Pancreas (tissue), 10 donors: ENCODE measurements around the gene CTNNA2. TPM values are rescaled to one million over a fixed set of nuclear protein-coding genes. Genes with fewer than 3 reads are reported as not detected.
"Not testable (repeated sequence)": the region's sequence is repeated elsewhere in the genome, so short reads cannot be mapped to it uniquely, and the experiment has no call there.

ENCODE experiments used
- ATAC-seq, 4 donors: fragments of 200-7000 bp; cut with Tn5 transposase; one replicate each; pipeline versions ENCODE4 v1.8.0 to v1.9.1; 2020; ENCODE audit warnings: mild to moderate bottlenecking in 4 of 4, moderate library complexity in 4 of 4
- DNase-seq, 6 donors: peaks; one replicate each; pipeline ENCODE4 v3.0.0-alpha.2; 2020
- FAIRE-seq: peaks from 2 replicates; lab custom pipeline; 2012; peaks lifted over from hg19 to GRCh38; lab: Jason Lieb, UNC
- H3K27ac ChIP-seq, 4 donors: fragments of 200-600 bp; sonication (generic); 1 replicate in 3 of 4; 2 replicates in 1 of 4; pipeline versions ENCODE4 v1.5.0 to v1.8.0; 2020
- H3K27me3 ChIP-seq, 4 donors: fragments of 200-600 bp; one replicate each; pipeline ENCODE4 v1.8.0; 2021
- H3K36me3 ChIP-seq, 3 donors: fragments of 200-600 bp; sonication (generic) in 1 of 3; one replicate each; pipeline versions ENCODE4 v1.5.0 to v1.8.0; 2020 to 2021
- H3K4me1 ChIP-seq, 3 donors: fragments of 200-600 bp; one replicate each; pipeline ENCODE4 v1.8.0; 2021
- H3K4me3 ChIP-seq, 4 donors: fragments of 200-600 bp; sonication (generic) in 2 of 4; one replicate each; pipeline versions ENCODE4 v1.5.0 to v1.8.0; 2020 to 2021
- H3K9me3 ChIP-seq, 4 donors: fragments of 200-600 bp; one replicate each; pipeline ENCODE4 v1.8.0; 2021
- WGBS, 2 donors: extraction: QIAGEN DNeasy Blood & Tissue Kit; methylation state at CpG; one replicate each; pipeline ENCODE4 v1.1.7; 2013; 5-methylcytosine and 5-hydroxymethylcytosine counted together
- intact Hi-C, 3 donors: fragments of 100-400 bp; cut with DNase I; formaldehyde crosslinking; loops; one replicate each; pipeline versions ENCODE4 v1.11.1 to v1.14.2; 2022
- polyA plus RNA-seq, 2 donors: library from polyadenylated mRNA; stranded (reverse); fragments of 200-250 nt; gene quantifications; one replicate each; pipeline ENCODE4 v1.2.3, GENCODE V29; 2013
- total RNA-seq, 6 donors: library from RNA; stranded (reverse); fragmentation: NEBNext Ultra II Directional in 4 of 6; extraction: Animal tissue kit (Norgen Biotek cat#: 25700) in 4 of 6; gene quantifications; one replicate each; pipeline versions ENCODE4 v1.2.1 to v1.2.4, GENCODE V29; 2021 to 2023
- TF ChIP-seq, protein P1 (sequence below), 4 donors: fragments of 200-600 bp; sonication (generic) in 3 of 4; IDR thresholded peaks; one replicate each; pipeline versions ENCODE4 v1.5.0 to v1.8.0; 2021; ENCODE audit warnings: antibody characterized with exemption in 4 of 4
- donor health status: healthy with polysubstance abuse.
- donor health status: DM: no; HTN: no; CAD: no; lungs with moderate emphysema.
- donor health status: DM: no; HTN: no; CAD: no.
- donor health status: control.
- donor health status: control.
- donor health status: Bipolar disorder and iron deficiency.
- donor health status: DM: yes; HTN: yes; CAD: no.
- donor health status: DM: no; HTN: no; CAD: no.
- donor health status: DM: no; HTN: no; CAD: no.
- donor health status: DM: yes; HTN: yes; CAD: no.

The CTNNA2 gene
- total and polyA plus RNA-seq, 8 donors, result 0.25 to 12.1 (median 2.1) TPM

DNA sequence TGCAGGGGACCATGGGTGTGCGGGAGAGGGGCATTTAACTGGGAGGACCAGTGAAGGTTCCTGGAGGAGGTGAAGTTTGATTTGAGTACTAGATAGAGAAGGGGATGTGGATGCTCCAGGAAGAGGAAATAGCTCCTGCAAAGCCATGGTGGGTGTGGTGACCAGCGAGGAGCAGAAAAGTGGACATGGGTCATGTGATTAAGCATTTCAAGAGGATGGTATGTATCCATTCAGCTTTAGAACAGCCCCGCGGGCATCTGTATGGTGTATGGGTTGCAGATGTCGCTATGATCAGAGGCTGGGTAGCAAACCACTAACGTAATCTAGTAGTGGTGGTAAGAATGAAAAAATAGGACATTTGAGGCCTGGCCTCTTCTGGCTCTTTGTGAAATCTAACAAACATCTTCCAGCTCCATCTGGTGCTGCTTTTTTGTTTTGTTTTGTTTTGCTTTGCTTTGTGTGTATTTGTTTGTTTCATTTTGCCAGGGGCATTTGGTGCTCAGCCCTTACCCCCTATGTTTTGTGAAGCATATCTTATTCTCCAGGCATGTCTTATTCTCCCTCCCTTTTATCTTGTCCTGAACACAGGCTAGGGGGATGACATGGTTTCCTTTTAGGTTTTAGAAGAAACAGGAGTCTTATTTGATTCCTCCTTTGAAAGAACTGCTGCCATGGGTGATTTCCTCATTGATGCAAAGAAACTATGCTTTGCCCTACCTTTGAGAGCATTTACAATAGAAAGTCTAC lies 565.6 kb downstream of the CTNNA2 start:
- Histone ChIP-seq H3K4me3 (no peak overlapping the region), H3K9me3 (no peaks in the 10 kb centered on the region), H3K27ac (no peak overlapping the region), H3K36me3 (no peaks in the 10 kb centered on the region), H3K4me1 (no peaks in the 10 kb centered on the region), H3K27me3 (no peaks in the 10 kb centered on the region)
- no peak for DNase-seq
- FAIRE-seq, result no peak
- intact Hi-C loops, result no loop called here
- WGBS, 2 donors, result 76 to 87% methylated on average over 6 of the region's 6 CpGs
- ATAC-seq, result no peak
- TF ChIP-seq, protein P1, sequence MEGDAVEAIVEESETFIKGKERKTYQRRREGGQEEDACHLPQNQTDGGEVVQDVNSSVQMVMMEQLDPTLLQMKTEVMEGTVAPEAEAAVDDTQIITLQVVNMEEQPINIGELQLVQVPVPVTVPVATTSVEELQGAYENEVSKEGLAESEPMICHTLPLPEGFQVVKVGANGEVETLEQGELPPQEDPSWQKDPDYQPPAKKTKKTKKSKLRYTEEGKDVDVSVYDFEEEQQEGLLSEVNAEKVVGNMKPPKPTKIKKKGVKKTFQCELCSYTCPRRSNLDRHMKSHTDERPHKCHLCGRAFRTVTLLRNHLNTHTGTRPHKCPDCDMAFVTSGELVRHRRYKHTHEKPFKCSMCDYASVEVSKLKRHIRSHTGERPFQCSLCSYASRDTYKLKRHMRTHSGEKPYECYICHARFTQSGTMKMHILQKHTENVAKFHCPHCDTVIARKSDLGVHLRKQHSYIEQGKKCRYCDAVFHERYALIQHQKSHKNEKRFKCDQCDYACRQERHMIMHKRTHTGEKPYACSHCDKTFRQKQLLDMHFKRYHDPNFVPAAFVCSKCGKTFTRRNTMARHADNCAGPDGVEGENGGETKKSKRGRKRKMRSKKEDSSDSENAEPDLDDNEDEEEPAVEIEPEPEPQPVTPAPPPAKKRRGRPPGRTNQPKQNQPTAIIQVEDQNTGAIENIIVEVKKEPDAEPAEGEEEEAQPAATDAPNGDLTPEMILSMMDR (IDR thresholded peaks at IDR 0.05), result no peak

DNA sequence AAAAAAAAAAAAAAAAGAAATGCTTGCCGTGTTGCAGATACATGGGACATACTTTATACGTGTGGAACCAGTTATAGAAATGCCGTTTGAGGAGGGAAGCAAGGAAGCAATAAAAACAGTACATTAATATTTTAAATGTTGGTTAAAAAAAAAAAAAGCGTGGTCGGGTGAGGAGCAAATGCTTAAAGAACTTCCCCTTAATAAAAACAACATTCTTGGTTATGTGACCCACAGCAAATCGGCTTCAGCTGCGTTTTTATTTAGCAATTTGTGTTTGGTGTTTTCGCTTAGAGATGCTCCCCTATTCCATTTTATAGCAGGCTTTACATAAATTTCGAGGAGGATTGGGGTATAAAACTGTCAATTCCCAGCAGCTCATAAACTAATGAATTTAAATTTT lies 568.1 kb downstream of the CTNNA2 start:
- ATAC-seq (no peak), FAIRE-seq (no peak), DNase-seq (no peak)
- TF ChIP-seq, protein P1 (IDR thresholded peaks at IDR 0.05), result no peak
- intact Hi-C loops, result no loop called here
- no peaks in the 10 kb centered on the region for H3K4me1 ChIP-seq
- H3K36me3 ChIP-seq, result no peaks in the 10 kb centered on the region
- no peaks in the 10 kb centered on the region for H3K9me3 ChIP-seq
- no peaks in the 10 kb centered on the region for H3K27me3 ChIP-seq
- WGBS, 2 donors, result 64 to 72% methylated on average over 9 of the region's 9 CpGs
- H3K27ac ChIP-seq, result no peak overlapping the region
- H3K4me3 ChIP-seq, result no peak overlapping the region

DNA sequence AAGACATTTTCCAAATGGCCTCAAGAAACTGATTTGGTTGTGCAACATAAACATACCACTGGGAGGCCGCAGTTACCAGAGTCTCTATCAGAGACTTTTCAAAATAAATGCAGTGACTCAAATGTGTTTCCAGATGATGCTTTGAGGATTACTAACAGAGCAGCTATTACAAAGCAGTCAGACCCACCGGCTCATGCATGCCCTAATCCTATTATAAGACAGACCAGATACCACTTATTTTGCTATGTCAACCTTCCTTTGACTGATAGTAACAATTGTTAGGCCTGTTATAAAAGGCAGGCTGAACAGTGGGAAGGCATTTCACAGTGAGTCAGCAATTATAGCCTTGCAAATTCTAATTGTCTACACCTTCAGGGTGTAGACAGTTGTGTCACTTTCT lies 574.0 kb downstream of the CTNNA2 start:
- Histone ChIP-seq H3K4me3 (no peak overlapping the region), H3K4me1 (no peaks in the 10 kb centered on the region), H3K36me3 (no peaks in the 10 kb centered on the region), H3K27ac (no peak overlapping the region), H3K9me3 (no peaks in the 10 kb centered on the region), H3K27me3 (no peaks in the 10 kb centered on the region)
- intact Hi-C loops, result no loop called here
- TF ChIP-seq, protein P1 (IDR thresholded peaks at IDR 0.05), result no peak
- no peak for DNase-seq
- no peak for ATAC-seq
- FAIRE-seq, result no peak
- WGBS, 2 donors, result 58 to 59% methylated on average over 2 of the region's 2 CpGs

DNA sequence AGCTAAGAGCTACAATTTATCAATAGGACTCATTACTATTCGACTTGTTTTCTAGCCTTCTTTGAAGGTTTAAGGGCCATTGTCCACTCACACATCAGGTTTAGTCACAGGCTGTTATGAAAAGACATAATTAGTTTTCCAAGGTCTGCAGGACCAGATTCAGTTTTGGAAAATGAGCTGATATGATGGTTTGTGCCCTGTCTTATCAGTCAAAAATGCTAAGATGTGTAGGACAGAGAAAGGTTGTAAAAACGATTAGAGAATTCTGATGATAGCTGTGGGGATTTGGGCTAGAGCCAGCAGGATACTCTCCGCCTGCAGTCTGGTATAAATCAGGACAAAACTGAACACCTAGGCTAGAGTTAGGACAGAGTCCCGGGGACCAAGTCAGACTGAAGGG lies 578.4 kb downstream of the CTNNA2 start:
- no peaks in the 10 kb centered on the region for H3K4me1 ChIP-seq
- FAIRE-seq, result no peak
- no peak for ATAC-seq
- H3K36me3 ChIP-seq, result no peaks in the 10 kb centered on the region
- no peak overlapping the region for H3K4me3 ChIP-seq
- WGBS, 2 donors, result 36 to 42% methylated on average over 4 of the region's 4 CpGs
- no peaks in the 10 kb centered on the region for H3K9me3 ChIP-seq
- H3K27me3 ChIP-seq, result no peaks in the 10 kb centered on the region
- H3K27ac ChIP-seq, result no peak overlapping the region
- DNase-seq, result no peak
- intact Hi-C loops, result no loop called here
- TF ChIP-seq, protein P1 (IDR thresholded peaks at IDR 0.05), result no peak

DNA sequence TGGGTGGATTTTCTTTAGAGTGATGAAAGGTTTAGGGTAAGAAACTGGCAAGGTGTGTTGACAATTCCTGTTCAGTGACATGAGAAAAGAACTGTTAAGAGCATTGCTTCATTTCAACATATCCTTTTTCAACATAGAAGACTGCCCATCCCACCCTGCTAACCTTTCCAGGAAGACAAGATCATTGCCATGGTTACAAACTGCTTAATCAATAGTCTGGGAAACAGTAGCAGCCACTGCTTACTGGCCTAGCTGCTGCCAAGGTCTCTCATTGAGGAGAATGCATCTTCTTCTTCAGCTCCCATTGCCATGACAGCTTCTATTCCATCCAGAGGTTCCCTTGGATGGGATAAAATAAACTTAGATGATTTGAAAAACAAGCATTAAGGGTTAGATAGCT lies 579.6 kb downstream of the CTNNA2 start:
- ATAC-seq, result no peak
- no peak for FAIRE-seq
- no peaks in the 10 kb centered on the region for H3K9me3 ChIP-seq

DNA sequence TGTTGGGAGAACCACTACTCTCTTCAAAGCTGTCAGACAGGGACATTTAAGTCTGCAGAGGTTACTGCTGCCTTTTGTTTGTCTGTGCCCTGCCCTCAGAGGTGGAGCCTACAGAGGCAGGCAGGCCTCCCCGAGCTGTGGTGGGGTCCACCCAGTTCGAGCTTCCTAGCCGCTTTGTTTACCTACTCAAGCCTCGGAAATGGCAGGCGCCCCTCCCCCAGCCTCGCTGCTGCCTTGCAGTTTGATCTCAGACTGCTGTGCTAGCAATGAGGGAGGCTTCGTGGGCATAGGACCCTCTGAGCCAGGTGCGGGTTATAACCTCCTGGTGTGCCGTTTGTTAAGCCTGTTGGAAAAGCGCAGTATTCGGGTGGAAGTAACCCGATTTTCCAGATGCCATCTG lies 585.7 kb downstream of the CTNNA2 start:
- ATAC-seq, DNase-seq, H3K27me3 ChIP-seq, H3K4me3 ChIP-seq, intact Hi-C loops, H3K36me3 ChIP-seq, H3K27ac ChIP-seq, FAIRE-seq, H3K4me1 ChIP-seq, H3K9me3 ChIP-seq: not testable (repeated sequence)
- WGBS, 2 donors, result 66 to 74% methylated on average over 12 of the region's 12 CpGs

More for the DNA sequence above, 579.6 kb downstream of the CTNNA2 start:
- H3K4me3 ChIP-seq, result no peak overlapping the region
- intact Hi-C loops, result no loop called here
- H3K36me3 ChIP-seq, result no peaks in the 10 kb centered on the region
- DNase-seq, result no peak
- H3K27me3 ChIP-seq, result no peaks in the 10 kb centered on the region
- TF ChIP-seq, protein P1 (IDR thresholded peaks at IDR 0.05), result no peak
- no peak overlapping the region for H3K27ac ChIP-seq
- H3K4me1 ChIP-seq, result no peaks in the 10 kb centered on the region
